Stimulated activated CD4-positive, alpha-beta T cell treated with anti-CD3 and anti-CD28 coated beads, Interleukin-4, amount 100 ng/mL, for 1 hour (primary cell): Measurements from ENCODE around the gene CMC4.

Experiments used
- DNase-seq: peaks from one replicate; pipeline ENCODE4 v3.0.0-alpha.2; 2020

CMC4 gene

DNA sequence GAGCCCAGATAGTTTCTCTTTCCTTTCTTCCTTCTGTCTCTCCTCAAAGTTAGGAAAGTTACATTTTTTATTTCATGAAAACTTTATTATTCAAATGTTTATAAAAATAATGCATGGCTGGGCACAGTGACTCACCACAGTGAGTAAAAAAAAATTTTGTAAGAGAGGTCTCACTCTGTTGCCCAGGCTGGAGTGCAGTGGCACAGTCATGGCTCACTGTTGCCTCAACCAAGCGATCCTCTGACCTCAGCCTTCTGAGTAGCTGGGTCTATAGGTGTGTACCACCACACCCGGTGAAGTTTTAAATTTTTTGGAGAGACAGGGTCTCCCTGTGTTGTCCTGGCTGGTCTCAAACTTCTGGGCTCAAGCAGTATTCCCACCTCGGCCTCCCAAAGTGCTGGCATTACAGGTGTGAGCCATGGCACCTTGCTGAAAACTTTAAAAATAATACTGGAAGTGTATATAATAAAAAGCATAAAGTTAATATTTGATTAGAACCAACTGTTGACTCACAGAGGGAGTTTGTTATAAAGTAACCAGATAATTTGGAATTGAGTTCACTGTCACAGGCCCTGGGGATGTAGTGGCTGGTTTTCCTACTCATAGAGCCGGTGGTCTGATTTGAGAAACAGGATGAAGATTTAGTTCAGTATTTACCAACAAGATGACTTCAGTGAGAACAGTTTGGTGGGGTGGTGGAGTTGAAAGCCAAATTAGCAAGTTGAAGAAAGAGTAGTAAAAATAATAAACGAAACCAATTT is 18.0 kb downstream of the CMC4 start:
- DNase-seq, result no peak

DNA sequence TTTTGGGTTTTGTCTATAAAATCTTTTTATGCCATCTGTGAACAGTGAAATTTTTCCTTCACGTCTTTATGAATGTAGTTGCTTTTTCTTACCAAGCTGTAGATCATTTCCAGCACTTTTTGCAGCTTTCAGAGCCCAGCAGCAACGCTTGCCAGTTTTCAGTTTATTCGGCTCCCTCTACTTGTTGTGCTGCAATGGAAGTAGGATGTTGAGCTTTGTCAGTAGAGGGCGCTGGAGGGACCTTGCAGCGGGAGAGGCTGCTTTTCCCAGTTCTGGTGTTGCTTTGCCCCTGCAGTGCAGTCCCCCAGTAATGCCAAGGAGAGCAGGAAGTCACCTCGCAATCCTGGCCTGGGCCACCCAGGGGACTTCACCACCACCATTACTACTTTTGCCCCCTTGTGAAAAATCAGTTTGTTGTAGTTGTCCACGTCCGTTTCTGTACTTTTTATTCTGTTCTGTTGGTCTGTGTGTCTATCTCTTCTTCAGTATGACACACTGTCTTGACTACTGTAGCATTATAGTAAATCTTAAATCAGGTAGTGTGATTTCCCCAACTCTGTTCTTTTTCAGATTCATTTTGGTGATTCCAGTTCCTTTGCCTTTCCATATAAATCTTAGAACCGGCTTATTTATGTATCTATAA is 21.8 kb downstream of the CMC4 start:
- DNase-seq, result peak; percentile 22

DNA sequence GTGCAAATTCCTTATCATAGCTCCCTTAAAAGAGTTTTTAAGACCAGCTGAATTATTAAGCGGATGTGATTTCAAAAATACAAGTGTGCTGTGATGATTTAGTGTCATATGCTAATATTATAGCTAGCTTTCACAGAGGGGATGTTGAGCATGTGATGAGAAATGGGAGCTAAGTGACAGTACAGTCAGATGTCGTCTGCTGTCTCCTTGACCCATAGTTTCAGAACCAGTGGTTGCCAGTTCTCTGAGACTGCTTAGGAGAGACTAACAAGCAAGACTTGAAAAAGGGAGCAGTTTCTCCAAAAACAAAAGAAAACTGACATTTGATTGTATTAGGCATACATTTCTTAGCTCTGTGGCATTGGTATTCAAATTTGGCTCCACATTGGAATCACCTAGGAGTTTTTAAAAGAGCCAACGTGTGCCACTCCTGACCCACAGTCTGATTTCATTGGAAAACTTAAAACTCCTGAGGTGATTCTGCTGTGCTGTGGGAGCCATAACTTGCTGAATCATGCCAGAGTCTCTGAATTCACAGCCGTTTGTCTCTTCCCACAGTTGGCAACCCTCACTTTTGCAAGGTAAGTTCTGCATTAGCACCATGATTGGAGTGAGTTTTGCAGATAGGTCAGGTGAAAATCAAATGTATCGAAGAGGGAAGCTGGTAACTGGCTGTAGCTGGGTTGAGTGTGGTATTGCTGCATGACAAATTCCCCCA is 24.0 kb downstream of the CMC4 start:
- DNase-seq, result no peak

DNA sequence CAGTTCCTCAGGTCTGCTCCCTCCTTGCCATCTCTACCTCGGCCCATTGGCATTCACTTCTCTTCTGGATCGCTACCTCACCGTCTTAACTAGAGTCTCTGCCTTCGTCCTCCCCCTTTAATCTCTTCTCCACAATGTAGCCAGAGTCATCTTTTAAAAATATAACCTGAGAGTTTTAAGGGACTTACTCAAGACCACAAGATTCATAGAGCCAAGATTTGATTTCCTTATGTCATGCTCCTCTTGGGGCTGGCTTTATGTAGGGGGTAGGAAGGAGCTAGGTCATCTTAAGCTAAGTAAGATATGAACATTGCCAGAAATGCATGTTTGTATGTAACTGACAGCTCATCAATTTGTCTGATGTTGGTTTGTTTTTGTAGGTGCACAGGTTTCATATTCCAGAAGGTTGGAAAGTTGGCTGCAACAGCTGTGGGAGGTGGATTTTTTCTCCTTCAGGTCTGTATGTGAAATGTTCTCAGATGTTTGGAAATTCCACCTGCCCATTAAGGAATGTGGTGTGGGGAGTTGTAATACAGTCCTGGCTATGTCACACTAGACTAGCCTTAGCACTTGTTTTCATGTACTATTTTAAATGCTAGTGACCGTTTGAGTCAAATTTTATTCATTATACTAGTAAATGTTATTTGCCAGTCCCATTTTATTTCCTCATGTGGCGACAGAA is 24.7 kb downstream of the CMC4 start:
- DNase-seq, result no peak

DNA sequence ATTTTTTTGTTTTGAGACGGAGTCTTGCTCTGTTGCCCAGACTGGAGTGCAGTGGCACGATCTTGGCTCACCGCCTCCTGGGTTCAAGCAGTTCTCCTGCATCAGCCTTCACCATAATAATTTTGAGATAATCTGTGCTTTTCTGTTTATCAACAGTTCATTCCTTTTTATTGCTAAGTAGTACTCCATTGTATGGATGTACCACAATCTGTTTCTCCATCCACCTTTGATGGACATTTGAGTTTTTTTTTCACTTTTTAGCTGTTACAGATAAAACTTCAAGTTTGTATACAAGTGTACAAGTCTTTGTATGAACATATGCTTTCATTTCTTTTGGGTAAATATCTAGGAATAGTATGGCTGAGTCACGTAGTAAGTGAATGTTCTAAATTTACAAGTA is 35.2 kb downstream of the CMC4 start:
- DNase-seq, result no peak

DNA sequence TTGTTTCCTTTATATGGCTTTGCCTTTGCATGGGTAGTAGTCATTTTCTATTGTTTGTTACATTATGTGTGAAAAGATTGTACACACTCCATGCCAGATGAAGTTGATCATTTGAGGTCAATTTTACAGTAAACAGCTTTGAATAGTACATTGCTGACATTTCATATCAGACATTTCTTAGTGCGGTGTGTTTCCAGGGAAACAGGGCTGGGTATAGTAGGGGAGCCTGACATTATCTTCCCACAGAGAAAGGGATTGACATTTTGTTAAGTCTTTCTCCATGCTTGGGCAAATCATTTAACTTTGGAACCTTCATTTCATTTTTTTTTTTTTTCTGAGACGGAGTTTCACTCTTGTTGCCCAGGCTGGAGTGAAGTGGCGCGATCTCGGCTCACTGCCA is 39.3 kb downstream of the CMC4 start:
- no peak for DNase-seq

DNA sequence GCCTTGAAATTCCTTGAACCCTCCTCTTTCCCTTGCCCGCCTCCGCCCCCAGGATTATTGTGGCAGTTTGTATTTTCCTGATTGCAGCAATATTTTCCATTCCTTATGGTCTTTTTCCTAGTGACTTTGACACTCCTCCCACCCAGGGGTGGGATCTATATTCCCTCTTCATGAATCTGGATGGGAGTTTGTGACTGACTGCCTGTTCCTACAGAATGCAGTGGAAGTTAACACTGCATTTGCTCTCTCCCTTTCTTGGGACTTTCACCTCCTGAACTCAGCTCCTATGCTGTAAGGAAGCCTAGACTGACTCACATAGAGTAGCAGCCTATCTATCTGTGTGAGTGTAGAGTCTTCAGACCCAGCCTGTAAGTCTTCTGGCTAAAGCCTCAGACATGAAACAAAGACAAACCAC is 42.1 kb downstream of the CMC4 start:
- DNase-seq, result no peak

DNA sequence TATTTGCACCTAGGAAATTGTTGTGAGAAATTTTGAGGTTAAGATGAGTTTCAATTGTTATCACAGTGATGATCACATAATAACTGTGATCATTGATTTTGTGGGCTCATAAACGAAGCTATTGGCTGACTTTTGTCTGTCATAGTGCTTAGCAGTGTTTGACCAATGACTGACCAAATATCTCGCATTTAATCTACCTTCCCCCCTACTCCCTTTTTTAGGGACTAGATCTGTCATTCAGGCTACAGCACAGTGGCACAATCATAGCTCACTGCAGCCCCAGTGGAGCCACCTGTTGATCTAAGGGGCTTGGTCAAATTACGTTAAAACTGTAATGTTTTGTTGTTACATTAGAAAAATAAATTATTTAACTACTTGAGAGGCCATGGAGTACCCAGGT is 42.8 kb downstream of the CMC4 start:
- no peak for DNase-seq

DNA sequence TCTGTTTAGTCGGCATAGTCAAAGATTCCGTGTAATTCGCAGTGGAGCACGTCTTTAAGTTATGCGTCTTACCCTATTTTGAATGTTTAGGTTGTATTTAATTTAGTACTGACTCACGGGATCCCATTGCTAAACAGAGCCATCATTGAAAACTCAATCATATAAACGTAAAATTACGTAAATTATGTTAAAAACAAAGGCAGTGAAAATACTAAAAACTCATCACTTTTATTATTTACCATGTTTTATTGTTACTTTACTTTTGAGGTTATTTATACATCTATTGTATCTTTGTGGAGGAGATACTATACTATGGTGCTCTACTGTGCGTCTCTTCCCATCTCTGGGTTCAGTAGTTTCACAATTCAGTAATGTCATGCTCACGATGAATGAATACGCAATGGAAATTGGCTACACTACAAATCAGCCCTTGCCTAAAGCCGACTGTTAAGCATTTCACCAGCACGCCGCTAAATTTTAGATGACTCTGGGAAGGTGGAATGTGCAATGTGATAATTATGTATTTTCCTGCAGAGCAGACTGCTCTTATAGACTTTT is 43.3 kb downstream of the CMC4 start:
- DNase-seq, result no peak

DNA sequence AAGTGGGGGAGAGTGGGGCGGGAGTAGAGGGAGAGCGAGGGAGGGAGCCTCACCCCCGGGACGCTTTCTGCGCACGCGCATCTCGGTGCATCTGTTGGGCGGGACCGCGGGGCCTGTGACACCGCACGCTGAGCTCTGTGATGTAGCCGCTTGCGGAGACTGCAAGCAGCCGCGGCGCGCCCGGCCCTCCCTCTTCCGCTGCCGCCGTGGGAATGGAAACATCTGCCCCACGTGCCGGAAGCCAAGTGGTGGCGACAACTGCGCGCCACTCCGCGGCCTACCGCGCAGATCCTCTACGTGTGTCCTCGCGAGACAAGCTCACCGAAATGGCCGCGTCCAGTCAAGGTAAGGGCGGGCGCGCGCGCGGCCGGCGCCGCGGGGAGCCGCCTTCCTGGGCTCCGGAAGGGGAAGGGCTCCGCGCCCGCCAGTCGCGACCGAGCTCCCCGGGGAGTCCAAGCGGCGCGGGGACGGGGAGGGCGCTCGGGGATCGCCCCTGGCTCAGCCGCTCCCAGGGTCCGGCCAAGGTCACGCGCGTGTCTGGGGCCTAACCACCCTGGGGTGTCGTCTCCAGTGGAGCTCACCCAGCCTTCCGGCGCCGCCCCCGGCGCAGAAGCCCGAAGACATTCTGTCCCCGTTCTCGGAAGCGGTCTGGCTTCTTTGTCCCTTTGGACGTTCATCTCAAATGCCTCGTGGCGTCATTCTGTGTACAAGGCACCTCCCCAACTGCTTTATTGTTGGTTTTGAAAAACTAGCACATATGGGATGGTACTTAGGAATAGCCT is 44.0 kb downstream of the CMC4 start, which contains the start of gene FUNDC2:
Gene FUNDC2, plus strand, starts transcription at position 118 of the 782 bp plus-strand sequence. Its CDS starts 95 bp downstream, at position 213.
- peak; percentile 88 for DNase-seq

DNA sequence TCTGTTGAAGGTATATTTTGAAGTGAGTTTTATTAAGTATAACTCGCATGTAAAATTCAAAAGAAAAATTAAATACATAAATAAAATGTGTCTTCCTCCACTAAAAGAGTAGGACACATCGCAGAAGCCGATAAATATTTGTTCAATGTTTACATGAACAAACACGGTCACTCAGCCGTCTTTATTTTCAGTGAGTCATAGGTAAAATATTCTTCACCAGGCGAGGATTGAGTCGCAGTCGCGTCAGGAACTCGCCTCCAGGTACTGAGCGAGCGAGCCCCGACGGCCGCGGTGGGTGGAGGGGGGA is 44.6 kb downstream of the CMC4 start:
- no peak for DNase-seq

DNA sequence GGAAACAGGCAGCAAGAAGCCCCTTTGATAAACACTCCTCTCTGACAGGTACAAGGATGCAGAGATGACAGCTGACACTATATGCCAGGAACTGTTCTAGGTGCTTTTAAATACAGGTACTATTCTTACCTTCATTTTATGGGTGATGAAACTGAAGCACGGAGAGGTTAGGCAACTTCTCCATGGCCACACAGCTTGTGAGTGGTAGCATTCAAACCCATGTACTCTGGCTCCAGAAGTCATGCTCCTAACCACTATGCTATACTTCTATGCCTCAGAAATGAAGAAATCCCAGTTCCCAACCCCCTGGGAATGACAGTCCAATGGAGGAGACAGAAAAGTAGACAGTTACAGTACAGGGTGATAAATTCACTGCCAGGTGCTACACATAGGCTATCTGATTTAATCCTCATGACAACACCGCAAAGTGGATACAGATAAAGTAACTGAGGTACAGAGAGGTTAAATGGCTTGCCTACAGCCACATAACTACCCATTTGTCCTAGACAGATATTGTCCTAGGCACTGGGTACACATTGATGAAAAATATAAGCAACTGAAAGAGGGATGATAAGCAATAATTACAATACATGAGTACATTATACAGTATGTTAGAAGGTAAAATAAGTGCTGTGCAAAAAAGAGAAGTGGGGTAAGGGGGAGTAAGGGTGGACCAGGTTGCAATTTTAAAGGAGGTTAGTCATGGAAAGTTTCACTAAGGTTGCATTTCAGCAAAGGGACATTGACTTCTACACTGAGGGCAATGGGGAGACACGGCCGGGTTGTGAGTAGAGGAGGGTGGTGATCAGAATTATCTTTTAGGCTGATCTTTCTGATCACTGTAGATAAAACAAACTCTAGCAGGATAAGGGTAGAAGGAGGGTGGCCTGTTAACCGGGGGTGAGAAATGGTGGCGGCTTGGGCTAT is 46.8 kb downstream of the CMC4 start:
- no peak for DNase-seq

DNA sequence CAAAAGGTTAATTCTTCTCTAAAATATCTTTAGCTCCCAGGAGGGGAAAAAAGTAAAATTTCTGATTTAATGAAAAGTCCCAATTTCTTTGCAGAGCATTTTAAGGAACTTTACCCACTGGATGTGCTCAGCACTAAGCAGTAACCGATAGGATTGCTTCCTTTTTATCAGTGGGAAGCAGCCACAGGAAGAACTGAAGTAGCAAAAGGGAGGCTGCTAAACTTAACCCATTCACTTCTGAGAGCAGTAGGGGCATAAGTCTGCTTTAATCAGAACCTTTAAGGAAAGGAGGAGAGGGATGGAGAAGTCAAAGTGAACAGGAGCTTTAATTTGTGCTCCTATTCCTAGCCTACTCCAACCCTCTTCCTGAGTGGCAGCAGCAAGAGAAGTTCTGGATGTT is 48.4 kb downstream of the CMC4 start, which contains the start of gene F8:
Gene F8, minus strand, starts transcription at position 139 of the 400 bp plus-strand sequence. CDS start 171 bp downstream, outside the sequence.
- DNase-seq, result no peak

DNA sequence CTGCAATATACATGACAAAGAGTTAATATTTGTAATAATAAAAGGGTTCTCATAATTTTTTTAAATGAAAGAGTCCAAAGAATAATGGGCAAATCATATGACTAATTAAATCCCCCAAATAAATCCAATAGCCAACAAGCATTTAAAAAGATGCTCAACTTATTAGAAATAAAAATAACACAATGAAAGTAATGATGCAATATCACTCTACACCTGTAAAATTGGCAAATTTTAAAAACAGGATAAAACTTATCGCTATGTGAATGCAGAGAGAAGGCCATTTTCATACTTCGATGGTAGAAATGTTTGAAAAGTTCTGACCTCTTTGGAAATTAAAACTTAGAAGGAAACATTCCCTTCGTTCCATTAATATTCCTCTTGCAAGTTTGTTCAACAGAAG is 50.3 kb downstream of the CMC4 start:
- DNase-seq, result no peak
